ENCODE data around the gene SIPA1L2.
A peak's percentile ranks its signal among the peaks of the same experiment; 100 is the strongest.

Gene SIPA1L2

DNA sequence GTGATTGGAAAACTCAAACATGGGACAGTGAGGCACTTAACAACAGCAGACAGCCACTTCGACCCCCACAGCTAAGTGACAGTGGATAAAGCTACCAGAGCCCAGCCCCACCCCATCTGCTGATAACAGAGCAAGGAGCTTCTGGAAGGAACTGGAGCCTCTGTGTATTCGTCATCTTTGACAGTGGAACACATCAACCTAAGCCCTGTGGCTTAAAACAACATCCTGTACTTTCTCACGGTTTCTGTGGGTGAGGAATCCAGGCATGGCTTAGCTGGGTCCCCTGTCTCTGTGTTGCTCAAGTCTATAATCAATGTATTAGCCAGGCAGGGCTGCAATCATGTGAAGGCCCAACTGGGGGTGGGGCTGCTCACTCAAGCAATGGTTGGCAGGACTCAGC is 18.4 kb upstream of the SIPA1L2 start:
- no peak for DNase-seq

DNA sequence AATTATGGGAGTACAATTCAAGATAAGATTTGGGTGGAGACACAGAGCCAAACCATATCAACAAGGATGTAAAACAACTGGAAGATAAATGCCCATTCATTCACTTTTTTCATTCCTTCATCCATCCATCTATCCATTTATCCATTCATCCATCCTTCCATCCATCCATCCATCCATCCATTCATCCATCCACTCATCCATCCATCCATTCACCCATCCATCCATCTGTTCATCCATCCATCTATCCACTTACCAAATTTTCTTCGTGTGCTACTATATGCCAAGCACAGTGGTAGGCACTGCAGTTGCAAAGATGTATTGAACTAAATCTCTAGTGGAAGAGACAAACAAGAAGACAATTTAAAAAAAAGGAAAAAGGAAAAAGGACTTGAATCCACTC is 14.3 kb upstream of the SIPA1L2 start:
- DNase-seq: no peak

DNA sequence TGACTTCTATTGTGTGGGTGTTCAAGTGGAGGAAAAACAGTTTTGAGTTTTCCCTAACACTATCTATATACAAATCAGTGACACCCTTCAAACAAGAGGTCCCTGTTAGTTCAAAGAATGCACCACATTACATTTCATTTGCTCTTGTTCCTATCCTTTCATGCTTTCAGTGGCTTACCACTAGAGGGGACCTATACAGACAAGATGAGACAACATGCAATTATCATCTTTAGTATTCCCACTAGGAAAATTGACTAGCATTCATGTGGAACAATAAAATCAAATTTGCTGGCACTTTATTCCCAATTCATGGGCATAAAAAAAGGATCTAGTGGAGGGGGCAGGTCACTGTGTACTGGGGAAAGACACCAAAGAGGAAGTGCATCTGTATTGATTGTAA is 13.3 kb upstream of the SIPA1L2 start:
- no peak for DNase-seq

DNA sequence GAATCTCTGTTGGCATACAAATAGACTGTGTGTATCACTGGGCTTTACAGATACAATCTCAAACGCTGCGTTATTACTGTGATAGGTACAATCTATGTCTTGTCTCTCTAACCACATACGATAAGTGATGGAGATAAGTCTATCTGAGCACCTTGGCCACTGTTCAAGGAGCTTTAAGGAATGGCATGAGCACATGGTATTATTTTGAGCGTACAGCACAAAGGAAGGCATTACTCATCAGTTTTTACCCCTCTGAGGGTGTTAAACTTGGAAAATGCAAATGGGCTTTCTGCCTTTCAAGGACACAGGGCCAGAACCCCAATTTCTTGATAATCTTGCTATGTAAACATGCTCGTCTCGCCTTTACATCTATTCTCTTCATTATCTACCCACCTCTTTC is 11.6 kb upstream of the SIPA1L2 start:
- DNase-seq: no peak

DNA sequence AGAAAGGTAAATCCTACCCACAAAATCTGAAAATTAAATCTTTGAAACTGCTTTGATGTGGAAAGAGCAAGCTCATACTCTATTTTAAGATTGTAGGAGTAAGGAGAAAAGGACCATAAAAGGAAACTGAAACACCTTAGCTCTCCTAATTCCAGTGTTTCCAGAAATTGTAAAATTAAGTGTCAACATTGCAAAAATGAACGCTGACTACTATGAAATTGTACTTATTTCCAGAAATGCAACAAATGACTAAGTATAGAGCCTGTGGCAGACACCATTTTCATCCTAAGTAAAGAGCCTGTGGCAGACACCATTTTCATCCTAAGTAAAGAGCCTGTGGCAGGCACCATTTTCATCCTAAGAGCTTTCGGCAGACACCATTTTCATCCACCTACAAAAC is 6.9 kb upstream of the SIPA1L2 start:
- no peak for DNase-seq

DNA sequence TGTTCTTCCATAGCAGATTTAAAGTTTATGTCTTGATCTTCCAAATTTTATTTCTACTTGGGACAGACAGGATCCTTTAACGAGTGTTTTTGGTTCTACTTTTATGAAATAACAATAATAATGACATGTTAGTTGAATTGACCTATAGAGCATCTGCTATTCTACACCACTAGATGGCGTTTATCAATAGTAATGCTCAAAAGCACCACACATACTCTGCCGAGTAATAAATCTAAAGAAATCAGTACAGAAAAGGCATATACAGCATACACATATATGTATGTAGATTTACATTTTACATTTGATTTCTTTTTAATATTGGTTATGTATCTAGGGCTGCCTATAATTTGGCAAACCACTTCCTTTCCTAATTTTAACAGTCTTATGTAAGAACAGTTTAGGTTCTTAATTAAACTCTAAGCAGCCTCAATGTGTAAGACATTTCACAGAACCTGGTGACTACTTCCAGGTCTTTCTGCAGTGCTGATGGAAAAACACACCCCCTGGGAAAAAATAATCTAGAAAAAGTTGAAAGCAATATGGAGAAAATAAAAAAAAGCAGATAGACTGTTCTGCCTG is 5.9 kb upstream of the SIPA1L2 start:
- DNase-seq: peak; percentile 55

DNA sequence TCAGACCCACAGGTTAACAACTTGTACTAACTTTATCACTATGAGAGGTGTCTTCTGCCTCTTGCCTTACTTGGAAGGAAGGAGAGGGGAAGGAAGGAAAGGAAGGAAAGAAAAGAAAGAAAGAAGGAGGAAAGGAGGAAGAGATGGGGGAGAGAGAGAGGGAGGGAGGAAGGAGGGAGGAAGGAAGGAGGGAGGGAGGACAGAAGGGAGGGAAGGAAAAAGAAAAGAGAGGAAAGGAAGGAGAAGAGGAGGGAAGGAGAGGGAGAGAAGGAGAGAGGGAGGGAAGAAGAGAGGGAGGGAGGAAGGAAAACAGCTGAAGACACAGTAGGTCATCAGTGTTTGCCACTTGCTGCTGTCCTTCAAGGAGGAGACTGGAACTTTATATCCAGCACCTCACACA is 5.3 kb upstream of the SIPA1L2 start:
- no peak for DNase-seq

DNA sequence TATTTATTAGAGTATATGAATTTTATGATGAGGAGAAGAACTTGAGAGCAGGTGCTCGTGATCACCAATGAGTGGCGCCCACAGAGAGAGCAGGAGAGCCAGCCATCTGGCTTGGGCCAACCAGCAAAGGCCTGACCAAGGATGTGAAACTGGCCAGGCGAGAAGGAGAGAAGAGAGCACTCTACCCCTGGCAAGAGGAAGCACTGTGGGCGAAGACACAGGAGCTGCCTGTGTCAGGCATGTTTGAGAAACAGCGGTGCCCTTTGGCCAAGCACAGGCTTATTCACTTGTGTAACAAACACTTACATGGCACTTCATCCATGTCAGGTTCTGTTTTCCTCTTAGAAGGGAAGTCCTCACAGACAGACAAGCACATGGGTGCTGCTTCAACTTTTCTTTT is 4.2 kb upstream of the SIPA1L2 start:
- DNase-seq: no peak

DNA sequence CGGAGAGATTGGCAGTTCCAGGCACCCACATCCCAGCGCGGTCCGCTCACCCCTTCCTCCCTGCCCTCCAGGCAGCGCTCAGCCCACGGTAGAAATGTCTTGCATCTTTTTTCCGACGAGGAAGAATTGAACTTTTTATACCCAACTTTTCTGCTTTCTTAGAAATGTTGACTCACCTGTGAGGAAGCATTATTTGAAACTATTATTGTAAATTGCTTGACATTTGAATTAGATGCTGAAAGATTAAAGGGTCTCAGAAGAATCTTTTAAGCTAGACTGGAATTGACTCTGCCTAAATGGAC is 912 bp upstream of the SIPA1L2 start:
- DNase-seq: no peak

DNA sequence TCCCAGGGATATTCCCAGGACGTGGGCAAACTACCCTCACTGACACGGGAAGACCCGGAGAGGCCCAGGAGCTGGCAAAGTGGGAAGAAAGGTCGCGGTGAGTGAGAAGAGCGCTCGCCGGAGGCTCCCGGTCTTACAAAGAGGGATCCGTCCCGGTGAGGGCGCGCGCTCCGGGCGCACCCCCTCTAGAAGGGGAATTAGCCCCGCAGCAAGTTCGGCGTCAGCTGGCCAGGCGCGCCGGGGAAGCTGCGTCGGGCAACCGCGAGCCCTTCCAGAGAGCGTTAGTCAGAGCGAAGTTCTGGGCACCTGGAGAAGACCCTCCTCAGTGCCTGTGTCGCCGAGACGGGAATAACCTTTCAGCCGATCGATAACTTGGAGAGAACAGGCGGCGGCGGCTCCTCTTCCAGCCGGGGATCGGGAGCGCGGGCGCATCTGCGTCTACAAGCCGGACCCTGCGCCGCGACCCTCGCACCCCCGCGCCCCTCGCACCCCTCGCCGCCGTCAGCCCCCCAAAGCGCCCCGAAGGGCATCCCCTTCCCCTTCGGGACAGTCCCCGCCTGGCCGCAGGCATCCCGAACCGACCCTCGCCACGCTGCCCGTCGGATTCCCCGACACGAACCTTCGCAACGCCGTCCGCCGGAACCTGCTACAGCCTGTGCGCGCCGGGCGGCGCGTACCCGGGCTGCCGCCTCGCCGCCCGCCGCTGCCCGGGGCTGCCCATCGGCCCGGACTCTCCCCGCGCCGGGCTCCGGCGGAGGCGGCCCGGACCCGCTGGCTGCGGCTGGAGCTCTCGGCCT is 485 bp downstream of the SIPA1L2 start:
- DNase-seq: peak; percentile 22

DNA sequence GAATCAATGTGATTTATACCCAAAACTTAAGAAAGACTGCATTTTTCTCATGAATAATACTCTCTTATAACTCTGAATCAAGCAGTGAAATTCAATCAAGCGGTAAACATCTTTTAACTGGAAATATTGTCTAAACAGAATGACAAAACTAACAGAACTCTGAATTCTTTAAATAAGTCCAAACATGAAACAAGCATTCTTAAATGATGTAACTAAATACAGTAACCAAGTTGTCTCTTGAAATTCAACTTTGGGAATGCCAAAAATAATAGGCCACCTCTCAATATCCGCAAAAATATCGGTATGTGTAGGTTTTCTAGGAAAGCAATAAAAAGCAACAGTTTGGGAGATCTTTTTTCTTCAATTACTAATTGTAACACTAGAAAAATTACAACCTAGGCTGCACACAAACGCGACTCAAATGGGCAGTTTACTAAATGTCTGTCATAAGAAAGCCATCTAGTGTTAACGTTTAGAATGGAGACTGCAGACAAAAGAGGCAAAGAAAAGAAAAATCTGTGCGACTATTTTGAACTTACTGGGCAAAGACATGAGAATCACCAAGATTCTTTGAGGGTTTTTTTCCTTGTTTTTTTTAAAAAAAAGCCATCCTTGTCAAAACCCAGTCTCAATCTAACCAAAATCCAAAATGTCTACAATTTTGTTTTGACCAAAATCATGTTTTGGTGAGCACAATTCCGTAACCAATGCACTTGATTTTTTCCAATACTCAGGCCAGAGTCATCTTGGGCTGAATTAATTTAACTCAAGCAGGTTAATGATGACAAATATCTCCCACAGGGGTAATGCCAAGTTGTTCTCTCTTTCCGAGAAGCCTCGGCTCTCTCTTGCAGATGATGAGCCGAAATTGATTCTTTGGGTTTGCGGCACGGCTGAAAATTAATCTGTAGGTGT is 1.3 kb downstream of the SIPA1L2 start:
- peak; percentile 45 for DNase-seq

DNA sequence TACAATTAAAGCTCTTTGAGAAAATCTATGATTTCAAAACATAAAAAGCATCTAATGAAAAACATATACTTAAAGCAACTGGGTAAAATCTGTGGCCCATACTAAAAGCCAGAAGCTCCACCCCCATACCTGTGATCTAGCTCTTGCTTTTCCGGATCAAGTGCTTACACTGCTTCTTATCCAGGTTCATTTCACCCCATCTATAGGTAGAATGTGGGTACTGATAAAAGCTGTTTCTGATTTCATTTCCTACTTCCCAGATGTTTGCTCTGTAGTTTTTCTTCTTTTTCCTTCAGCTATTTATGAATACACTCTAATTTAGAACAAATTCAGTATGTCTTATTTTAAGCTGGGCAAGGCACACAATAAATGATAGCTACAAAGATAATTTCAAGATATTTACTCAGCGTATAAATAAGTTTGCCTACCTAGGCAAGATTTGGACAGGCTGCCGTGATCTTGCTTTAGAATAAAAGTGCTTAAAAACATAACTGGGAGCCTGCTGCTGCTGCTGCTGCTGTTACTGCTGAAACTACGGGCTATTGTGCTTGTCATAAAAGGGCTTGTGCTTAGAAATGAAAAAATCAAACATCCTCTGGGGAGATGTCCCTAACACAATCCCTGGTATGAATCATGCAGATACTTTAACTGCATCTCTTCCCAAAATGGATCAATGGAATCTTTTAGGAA is 2.1 kb downstream of the SIPA1L2 start:
- DNase-seq: peak; percentile 22

DNA sequence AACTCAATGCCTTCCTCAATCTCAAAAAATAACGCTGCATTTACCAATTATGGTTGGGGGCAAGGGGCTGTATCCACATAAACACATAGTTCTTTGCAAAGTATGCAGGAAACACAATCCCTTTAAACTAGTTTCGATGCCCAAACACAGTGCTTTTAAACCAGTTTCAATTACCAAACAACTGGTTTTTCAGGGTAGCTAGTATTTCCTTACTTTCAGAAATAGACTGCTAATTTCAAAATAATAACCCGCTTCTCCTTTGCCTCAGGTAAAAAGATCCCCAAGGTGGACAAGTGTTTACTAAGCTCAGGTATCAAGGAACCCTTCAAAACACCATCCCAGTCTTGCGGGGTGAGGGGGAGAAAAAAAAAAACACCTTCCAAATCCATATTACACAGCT is 2.8 kb downstream of the SIPA1L2 start:
- no peak for DNase-seq

DNA sequence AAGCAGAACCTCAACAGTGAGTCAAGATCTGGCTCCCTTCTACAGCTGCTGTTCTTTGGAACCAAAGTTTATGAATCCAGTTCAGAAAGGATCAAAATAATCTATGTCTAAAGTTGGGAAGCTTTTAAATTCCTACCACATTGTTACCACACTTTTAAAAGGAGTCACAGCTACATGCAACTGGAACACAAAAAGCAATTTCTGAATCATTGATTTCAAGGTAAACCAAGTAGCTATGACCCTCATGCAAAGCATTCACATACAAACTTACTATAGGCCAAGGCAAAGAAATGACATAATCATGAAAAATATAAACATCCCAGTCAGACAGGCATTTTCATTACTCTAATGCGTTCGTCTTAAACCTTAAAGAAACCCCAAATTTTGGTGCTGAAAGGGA is 3.5 kb downstream of the SIPA1L2 start:
- DNase-seq: no peak

DNA sequence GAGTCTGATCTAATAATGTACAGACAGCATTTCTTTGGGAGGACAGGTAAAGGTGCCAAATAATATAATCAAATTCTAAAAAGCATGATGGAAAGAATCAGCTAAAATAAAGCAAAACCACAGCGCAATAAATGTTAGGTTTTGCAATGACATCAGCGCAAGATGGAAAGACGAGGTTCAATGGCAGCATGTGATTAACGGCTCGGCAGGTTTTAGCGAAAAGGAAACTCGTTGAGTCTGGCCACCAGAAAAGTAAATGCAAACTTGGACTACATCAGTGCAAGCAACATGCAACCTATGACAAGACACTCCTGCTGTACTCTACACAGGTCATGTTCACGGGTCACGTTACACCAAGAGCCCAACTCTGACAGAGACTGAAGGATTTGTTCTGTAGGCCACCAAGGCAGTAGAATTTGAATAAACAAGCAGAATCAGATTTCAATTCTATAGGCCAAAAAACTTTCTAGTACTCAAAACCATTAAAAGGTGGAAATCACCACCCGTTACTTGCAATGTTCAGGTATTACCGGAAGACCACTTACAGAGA is 4.5 kb downstream of the SIPA1L2 start:
- no peak for DNase-seq

DNA sequence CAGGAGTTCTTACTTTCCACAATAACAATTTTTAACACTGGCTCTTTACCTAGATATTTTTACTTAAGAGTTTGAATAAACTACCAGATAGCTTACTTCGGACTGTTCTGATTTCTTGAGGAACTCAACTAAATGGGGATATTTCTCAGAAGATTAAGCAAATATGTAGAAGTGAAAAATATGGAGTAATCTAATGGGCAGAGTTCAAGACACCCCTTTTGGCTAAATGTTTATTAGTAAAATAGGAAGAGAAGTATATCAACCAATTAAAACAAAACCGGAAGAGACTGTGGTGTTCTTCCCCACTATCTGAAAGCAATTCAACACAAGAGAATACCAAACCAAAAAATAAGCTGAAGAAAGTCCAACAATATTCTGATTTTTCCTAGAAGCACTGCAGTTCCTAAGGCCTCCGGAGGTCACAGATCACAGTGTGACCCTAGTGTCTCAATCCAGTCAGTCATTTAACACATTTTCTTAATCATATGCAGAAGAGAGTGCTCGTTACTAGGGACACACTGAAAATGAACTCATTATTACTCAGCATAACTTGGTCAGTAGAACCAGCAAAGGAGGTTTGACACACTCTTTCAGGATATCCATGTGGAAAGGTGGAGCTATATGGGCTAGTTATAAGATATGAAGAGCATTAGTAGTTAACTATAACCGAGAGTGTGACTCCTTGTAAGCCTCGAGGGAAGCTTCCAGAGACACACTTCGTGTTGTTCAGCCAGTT is 5.2 kb downstream of the SIPA1L2 start:
- DNase-seq: no peak

DNA sequence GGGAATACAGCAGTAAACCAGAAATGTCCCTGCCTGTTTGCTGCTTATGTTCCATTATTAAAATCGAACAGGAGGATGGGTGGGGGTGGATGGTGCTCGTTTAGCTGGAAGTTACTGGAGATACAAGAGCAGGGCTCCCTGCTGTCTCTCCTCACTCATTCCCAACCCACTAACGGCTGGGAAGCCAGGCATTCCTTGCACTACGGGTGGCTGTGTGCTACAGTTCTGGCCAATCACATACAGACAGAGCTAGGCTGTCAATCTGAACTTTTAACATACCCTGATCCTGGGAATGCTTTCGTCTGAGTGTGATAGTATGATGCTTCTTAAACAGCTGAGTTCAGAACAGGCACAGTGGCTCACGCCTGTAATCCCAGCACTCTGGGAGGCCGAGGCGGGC is 7.0 kb downstream of the SIPA1L2 start:
- no peak for DNase-seq

DNA sequence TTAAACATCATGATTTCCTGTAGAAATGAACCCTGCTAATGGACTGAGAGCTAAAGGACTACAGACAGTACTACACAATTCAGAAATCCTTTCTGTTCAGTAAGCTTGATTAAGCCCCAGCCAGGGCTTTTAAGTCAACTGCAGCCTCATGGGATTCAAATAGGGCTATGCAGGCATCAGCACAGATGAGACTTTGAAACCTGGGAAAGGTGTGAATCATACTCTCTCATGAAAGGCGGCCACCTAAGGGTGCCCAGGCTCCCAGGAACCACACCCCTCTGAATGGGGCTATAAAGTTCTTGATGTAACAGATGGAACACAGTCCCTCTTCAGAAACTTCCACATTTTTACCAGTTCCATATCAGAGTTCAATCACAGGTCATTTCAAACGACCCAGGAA is 7.6 kb downstream of the SIPA1L2 start:
- no peak for DNase-seq

DNA sequence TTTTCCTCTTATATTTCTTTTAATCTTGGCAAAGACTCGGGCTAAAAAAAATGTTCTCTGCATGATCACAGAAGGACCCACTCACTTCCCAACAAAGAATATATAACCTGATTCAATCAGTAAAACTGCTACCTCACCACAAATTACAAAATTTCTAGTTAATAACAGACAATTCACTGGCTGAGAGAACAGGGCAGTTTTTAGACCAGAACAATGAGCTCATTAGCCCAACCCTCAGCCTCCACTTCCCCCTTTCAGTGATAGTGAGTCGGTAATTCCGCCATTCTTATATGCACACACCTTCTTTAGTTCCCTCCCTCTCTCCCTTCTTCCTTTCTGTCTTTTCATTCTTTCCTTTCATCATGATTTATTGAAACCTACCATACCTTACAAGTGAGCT is 8.9 kb downstream of the SIPA1L2 start:
- DNase-seq: no peak

DNA sequence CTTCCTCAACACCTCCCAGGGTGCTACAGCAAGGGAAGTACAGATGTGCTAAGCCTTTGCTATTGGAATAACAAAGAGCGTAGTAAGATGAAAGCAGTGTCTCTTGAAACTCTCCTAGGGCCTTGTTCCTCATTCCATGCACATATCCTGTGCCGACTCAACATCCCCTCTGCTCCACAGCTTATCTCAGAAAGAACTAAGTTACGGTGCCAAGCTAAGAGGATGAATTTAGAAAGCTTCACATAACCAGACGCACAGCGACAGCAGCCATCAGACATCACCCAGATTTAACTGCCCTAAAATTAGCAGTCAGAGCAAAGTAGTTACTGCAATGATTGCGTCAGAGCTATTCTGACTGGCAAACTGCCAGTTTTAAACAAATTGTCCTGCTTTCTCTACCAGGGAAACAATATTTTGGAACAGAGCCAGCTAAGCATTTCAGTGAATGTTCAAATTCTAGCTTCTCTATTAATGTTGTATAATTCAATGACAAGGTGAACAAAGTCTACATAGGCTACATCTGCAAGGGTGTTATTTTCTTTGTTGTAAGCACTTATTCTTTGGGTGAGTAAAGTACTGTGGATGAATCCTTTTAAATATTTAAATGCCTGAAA is 9.5 kb downstream of the SIPA1L2 start:
- DNase-seq: peak; percentile 70

DNA sequence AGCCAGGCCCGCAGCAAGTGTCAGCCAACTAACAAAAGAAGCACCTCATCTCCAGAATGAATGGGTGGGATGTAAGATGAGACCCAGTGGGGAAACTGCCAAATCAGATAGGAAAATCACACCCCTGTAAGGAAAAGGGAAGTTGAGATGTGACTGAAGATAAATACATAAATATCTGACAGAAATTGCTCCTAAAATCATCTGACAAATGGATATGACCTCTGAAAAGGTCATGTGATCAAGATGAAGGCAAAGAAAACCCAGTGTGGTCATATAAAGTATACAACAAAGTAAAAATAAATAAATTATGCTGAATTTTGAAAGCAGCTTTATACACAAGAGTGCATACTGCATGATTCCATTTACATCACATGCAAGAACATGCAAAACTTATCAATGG is 12.7 kb downstream of the SIPA1L2 start:
- no peak for DNase-seq

DNA sequence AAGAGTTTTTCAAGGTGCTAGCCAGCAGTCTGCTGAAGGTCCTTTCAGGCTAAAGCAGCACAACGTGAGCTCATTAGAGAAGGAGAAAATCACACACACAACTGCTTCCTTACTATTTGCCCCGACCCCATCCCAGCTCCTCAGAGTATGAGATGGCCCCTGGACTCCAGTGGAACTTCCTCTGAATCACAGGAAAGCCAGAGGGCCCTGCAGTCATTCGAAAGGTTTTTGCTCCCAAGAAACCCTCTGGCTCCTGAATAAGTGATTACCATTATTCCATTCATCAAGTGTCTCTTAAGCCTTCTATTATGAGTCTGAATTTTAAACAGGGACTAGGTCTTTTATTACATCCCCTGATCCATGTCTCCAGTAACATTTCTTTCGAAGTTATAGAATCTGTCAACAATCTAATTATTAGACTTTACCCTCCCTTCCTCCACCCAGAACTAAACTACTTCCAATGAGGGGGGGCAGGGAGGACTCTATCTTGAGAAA is 14.6 kb downstream of the SIPA1L2 start:
- no peak for DNase-seq
